Kidney capillary endothelial cell (primary cell): ENCODE data around the gene UPB1.
A peak's percentile ranks its signal among the peaks of the same experiment; 100 is the strongest.

Source experiments
- DNase-seq: peaks from one replicate; pipeline ENCODE4 v3.0.0-alpha.2; 2018; ENCODE audit warnings: low spot score

The UPB1 gene

GRCh38 chr22:24494528-24495364, at the start of gene UPB1:
Gene UPB1, plus strand, starts transcription at chr22:24495332. Its CDS starts 72 bp downstream, at chr22:24495404.
- no peak for DNase-seq

GRCh38 chr22:24445481-24446259, 49.5 kb upstream of the UPB1 start:
- no peak for DNase-seq

GRCh38 chr22:24446260-24446611, 48.9 kb upstream of the UPB1 start:
- no peak for DNase-seq

- no peak for DNase-seq
These were observed 44.5 kb upstream of the UPB1 start for GRCh38 chr22:24450610-24451009.

- DNase-seq, result no peak
These were observed 44.0 kb upstream of the UPB1 start for GRCh38 chr22:24451162-24451561.

- no peak for DNase-seq
These were observed 41.3 kb upstream of the UPB1 start for GRCh38 chr22:24453853-24454252.

GRCh38 chr22:24455039-24455438, 40.1 kb upstream of the UPB1 start:
- DNase-seq, result no peak

- DNase-seq, result no peak
These were observed 39.2 kb upstream of the UPB1 start for GRCh38 chr22:24455751-24456426.

GRCh38 chr22:24457894-24458420, 37.2 kb upstream of the UPB1 start:
- DNase-seq, result no peak

- DNase-seq, result no peak
These were observed 35.2 kb upstream of the UPB1 start for GRCh38 chr22:24459911-24460310.

GRCh38 chr22:24460418-24461089, 34.6 kb upstream of the UPB1 start:
- DNase-seq, result no peak

- DNase-seq, result no peak
These were observed 31.9 kb upstream of the UPB1 start for GRCh38 chr22:24463071-24463760.

- peak; percentile 40 for DNase-seq
These were observed 29.6 kb upstream of the UPB1 start for GRCh38 chr22:24465566-24465965.

GRCh38 chr22:24465975-24466374, 29.2 kb upstream of the UPB1 start:
- no peak for DNase-seq

- DNase-seq, result peak; percentile 63
These were observed 28.3 kb upstream of the UPB1 start for GRCh38 chr22:24466716-24467328.

- no peak for DNase-seq
These were observed 27.8 kb upstream of the UPB1 start for GRCh38 chr22:24467340-24467739.

- no peak for DNase-seq
These were observed 23.6 kb upstream of the UPB1 start for GRCh38 chr22:24471570-24471969.

GRCh38 chr22:24473284-24473683, 21.8 kb upstream of the UPB1 start:
- no peak for DNase-seq

- no peak for DNase-seq
These were observed 20.9 kb upstream of the UPB1 start for GRCh38 chr22:24474221-24474620.

GRCh38 chr22:24474649-24475255, 20.4 kb upstream of the UPB1 start:
- no peak for DNase-seq
